ENCODE results near the gene PAH. TPM values are rescaled to one million over a fixed set of nuclear protein-coding genes. Genes with fewer than 3 reads are reported as not detected.

PAH gene
- total RNA-seq, 1 donor from 2014 or later = not detected

- no peak for DNase-seq (ENCODE audit: low spot score in 2 of 2)
- H3K4me3 ChIP-seq = peak overlapping the region; percentile 46 to 62
- H3K27me3 ChIP-seq = no peaks in the 10 kb centered on the region
- no peak overlapping the region for H3K27ac ChIP-seq
- intact Hi-C loops (cut with DNase I) = no loop called here
- peaks cover 2% of the 10 kb centered on the region in 2 donors for H3K4me1 ChIP-seq
- no peak for TF ChIP-seq CTCF (IDR thresholded peaks at IDR 0.05)
- H3K9me3 ChIP-seq = no peaks in the 10 kb centered on the region
- no peaks in the 10 kb centered on the region for H3K36me3 ChIP-seq
Observed at GRCh38 chr12:102958073-102958829, 41.2 kb upstream of the PAH start.

- Histone ChIP-seq H3K27ac (no peak within 1 kb of the TSS), H3K9me3 (no peaks in the 10 kb centered on the region), H3K27me3 (no peaks in the 10 kb centered on the region), H3K4me1 (peaks cover 2% of the 10 kb centered on the region in 2 donors), H3K4me3 (peak within 1 kb of the TSS; percentile 46 to 62), H3K36me3 (no peaks in the 10 kb centered on the region)
- no peak for TF ChIP-seq CTCF (IDR thresholded peaks at IDR 0.05)
- no peak for DNase-seq (ENCODE audit: low spot score in 2 of 2)
- intact Hi-C loops (cut with DNase I) = no loop called here
Observed at GRCh38 chr12:102957339-102958050, 40.5 kb upstream of the PAH start, which contains the start of gene ASCL1. Gene ASCL1, plus strand, starts transcription at chr12:102957674. Its CDS starts 571 bp downstream, at chr12:102958245.

- TF ChIP-seq CTCF (IDR thresholded peaks at IDR 0.05) = no peak
- intact Hi-C loops (cut with DNase I) = no loop called here
- no peak overlapping the region for H3K27ac ChIP-seq
- no peaks in the 10 kb centered on the region for H3K27me3 ChIP-seq
- no peaks in the 10 kb centered on the region for H3K9me3 ChIP-seq
- peaks cover 2% of the 10 kb centered on the region in 2 donors for H3K4me1 ChIP-seq
- H3K36me3 ChIP-seq = no peaks in the 10 kb centered on the region
- peak overlapping the region in 1 of 2 donors; percentile 62 for H3K4me3 ChIP-seq
- DNase-seq (ENCODE audit: low spot score in 2 of 2) = no peak
Observed at GRCh38 chr12:102956738-102957327, 39.8 kb upstream of the PAH start.

- intact Hi-C loops (cut with DNase I) = no loop called here
- Histone ChIP-seq H3K4me3 (peak overlapping the region in 1 of 2 donors; percentile 28), H3K27me3 (no peaks in the 10 kb centered on the region), H3K9me3 (no peaks in the 10 kb centered on the region), H3K4me1 (peaks cover 2% of the 10 kb centered on the region in 2 donors), H3K36me3 (no peaks in the 10 kb centered on the region), H3K27ac (no peak overlapping the region)
- no peak for DNase-seq (ENCODE audit: low spot score in 2 of 2)
- TF ChIP-seq CTCF (IDR thresholded peaks at IDR 0.05) = no peak
Observed at GRCh38 chr12:102955926-102956737, 39.1 kb upstream of the PAH start.

GRCh38 chr12:102954134-102954533 is 37.1 kb upstream of the PAH start:
- intact Hi-C loops (cut with DNase I) = no loop called here
- no peak for TF ChIP-seq CTCF (IDR thresholded peaks at IDR 0.05)
- Histone ChIP-seq H3K4me3 (no peak overlapping the region), H3K27me3 (no peaks in the 10 kb centered on the region), H3K27ac (no peak overlapping the region), H3K4me1 (peaks cover 2% of the 10 kb centered on the region in 2 donors), H3K36me3 (no peaks in the 10 kb centered on the region), H3K9me3 (no peaks in the 10 kb centered on the region)
- no peak for DNase-seq (ENCODE audit: low spot score in 2 of 2)

All from ascending aorta (tissue), 2 donors.